Measurements from ENCODE around the gene KSR2.

Gene KSR2

DNA sequence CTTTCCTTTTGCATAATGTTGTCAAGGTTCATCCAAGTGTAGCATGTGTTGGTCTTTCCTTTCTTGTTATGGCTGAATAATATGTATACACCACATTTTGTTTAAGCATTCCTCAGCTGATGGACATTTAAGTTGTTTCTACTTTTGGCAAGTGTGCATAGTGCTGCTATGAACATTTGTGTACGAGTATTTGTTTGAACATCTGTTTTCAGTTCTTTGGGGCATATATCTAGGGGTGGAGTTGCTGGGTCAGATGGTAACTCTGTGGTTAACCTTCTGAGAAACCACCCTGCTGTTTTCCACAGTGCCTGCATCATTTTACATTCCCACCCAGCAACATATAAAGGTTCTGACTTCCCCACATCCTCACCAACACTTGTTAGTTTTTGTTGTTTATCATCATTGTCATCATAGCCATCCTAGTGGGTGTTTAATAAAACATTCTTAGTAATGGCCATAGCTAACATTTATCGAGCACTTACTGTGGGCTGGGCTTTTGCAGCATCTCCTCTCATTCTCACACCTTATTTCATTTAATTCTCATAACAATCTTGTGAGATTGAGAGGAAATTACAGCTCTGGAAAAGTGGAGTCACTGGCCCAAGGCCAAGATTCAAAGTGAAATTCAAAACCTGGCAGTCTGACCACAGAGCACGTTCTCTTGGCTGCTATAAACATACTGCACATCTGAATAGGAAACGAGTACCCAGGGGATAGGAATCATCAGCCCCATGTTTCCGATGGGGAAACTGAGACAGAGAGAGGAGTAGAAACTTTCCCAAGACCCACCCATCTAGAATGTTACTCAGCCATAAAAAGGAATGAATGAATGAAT, 193.6 kb downstream of the KSR2 start:
- no peak for DNase-seq (ENCODE audit: low read depth)
- TF ChIP-seq, protein P1, sequence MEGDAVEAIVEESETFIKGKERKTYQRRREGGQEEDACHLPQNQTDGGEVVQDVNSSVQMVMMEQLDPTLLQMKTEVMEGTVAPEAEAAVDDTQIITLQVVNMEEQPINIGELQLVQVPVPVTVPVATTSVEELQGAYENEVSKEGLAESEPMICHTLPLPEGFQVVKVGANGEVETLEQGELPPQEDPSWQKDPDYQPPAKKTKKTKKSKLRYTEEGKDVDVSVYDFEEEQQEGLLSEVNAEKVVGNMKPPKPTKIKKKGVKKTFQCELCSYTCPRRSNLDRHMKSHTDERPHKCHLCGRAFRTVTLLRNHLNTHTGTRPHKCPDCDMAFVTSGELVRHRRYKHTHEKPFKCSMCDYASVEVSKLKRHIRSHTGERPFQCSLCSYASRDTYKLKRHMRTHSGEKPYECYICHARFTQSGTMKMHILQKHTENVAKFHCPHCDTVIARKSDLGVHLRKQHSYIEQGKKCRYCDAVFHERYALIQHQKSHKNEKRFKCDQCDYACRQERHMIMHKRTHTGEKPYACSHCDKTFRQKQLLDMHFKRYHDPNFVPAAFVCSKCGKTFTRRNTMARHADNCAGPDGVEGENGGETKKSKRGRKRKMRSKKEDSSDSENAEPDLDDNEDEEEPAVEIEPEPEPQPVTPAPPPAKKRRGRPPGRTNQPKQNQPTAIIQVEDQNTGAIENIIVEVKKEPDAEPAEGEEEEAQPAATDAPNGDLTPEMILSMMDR (conservative IDR thresholded peaks at IDR 0.05; ENCODE audit: low read depth, low read length) = no peak
- H3K4me3 ChIP-seq (ENCODE audit: low read depth, low read length) = no peak overlapping the region

DNA sequence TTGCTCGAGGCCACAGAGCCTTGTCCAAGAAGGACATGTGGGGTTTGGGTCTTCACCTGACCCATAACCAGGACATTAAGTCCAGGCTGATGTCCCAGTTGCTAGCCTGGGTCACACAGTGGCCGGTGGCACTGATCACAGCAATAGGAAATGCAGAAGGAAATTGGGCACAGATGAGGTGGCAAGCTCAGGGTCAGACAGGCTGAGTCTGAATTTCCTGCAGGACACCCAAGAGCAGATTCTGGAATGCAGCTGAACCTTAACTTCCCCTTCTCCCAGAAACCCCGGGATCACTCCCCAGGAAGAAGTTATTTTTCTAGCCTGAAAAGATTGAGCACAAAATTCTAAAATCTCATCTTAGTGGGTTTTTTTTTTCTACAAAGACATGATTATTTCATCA, 199.9 kb downstream of the KSR2 start:
- TF ChIP-seq, protein P1 (conservative IDR thresholded peaks at IDR 0.05; ENCODE audit: low read depth, low read length) = no peak
- H3K4me3 ChIP-seq (ENCODE audit: low read depth, low read length) = no peak overlapping the region
- no peak for DNase-seq (ENCODE audit: low read depth)

DNA sequence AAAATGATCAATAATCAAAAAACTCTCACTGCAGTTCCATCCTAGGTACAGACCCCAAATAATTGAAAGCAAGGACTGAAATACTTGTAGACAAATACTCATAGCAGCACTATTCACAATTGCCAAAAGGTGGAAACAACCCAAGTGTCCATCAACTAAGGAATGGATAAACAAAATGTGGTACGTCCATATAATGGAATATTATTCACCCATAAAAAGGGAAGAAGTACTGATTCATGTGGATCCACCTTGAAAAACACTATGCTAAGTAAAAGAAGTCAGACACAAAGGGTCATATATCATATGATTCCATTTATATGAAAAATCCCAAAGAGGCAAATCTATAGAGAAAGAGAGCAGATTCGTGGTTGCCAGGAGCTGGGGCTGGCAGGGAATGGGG, 202.8 kb downstream of the KSR2 start:
- no peak overlapping the region for H3K4me3 ChIP-seq (ENCODE audit: low read depth, low read length)
- TF ChIP-seq, protein P1 (conservative IDR thresholded peaks at IDR 0.05; ENCODE audit: low read depth, low read length) = no peak
- no peak for DNase-seq (ENCODE audit: low read depth)

DNA sequence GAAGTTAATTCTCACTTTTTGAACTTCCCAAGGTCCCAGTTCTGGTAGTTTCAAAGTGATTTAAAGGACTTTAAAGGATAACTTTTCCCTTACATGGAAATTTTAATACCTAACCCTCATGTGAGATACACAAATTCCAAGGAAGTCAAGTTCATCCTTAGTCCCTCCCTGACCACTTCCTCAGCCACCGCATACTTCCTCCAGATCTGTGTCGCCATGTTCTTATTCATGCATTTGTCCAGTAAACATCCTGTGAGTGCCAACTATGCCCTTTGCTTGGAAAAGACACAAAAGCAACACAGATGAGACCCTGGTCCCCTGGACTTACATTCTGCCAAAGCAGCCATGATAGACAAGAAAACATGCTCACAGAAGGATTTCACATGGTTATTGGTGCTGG, 206.6 kb downstream of the KSR2 start:
- H3K4me3 ChIP-seq (ENCODE audit: low read depth, low read length) = no peak overlapping the region
- DNase-seq (ENCODE audit: low read depth) = no peak
- TF ChIP-seq, protein P1 (conservative IDR thresholded peaks at IDR 0.05; ENCODE audit: low read depth, low read length) = no peak

DNA sequence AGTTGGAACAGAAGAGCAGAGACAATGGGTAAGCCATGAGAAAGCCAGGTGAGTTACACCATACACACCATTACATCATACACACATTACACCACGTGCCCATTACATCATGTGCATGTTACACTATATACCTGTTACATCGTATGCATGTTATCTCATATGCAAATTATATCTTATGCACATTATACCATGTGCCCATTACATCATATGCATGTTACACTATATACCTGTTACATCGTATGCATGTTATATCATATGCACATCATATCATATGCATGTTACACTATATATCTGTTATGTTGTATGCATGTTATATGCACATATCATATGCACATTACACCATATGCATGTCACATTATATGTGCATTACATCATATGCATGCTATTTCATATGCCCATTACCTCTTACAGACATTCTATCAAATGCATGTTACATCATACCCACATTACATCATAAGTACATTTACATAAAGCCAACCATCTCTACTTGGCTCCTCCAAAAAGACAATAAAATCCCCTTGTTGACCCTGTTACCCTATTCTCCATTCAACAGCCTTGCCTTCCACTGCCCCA, 207.2 kb downstream of the KSR2 start:
- DNase-seq (ENCODE audit: low read depth) = no peak
- TF ChIP-seq, protein P1 (conservative IDR thresholded peaks at IDR 0.05; ENCODE audit: low read depth, low read length) = no peak
- H3K4me3 ChIP-seq (ENCODE audit: low read depth, low read length) = no peak overlapping the region

DNA sequence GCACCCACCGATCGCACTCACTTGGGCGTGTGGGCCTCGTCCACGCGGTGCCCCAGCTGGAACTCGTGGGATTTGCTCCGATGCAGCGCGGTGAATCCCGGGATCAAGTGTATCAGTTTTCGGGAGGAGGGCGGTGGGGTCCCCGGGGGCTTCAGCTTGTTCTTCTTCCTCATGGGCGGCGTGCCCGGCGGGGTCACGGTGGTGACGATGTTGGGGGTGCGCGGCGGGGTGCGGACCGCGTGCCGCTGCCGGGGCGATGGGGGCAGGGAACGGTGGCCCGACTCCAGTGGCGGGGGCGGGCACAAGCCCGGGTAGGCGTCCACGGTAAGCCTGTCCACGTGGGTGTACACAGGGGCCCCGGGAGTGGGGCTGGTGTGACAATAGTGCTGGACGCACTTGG, 207.8 kb downstream of the KSR2 start:
- no peak overlapping the region for H3K4me3 ChIP-seq (ENCODE audit: low read depth, low read length)
- TF ChIP-seq, protein P1 (conservative IDR thresholded peaks at IDR 0.05; ENCODE audit: low read depth, low read length) = no peak
- no peak for DNase-seq (ENCODE audit: low read depth)

DNA sequence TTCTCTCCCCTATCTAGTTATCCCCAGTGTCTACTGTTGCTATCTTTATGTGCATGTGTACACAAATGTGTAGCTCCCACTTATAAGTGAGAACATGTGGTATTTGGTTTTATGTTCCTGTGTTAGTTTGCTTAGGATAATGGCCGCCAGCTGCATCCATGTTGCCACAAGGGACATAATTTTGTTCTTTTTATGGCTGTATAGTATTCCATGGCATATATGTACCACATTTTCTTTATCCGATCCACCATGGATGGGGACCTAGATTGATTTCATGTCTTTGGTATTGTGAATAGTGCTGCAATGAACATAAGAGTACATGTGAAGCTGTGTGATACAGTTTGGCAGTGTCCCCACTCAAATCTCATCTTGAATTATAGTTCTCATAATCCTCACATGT, 218.1 kb downstream of the KSR2 start:
- no peak overlapping the region for H3K4me3 ChIP-seq (ENCODE audit: low read depth, low read length)
- TF ChIP-seq, protein P1 (conservative IDR thresholded peaks at IDR 0.05; ENCODE audit: low read depth, low read length) = no peak
- DNase-seq (ENCODE audit: low read depth) = no peak

All from choroid plexus epithelial cell (primary cell).